Endothelial cell of umbilical vein (primary cell): ENCODE data around the gene TNS2. TPM values are rescaled to one million over a fixed set of nuclear protein-coding genes. Genes with fewer than 3 reads are reported as not detected.

Experiments used
- BruUV-seq: library from RNA; stranded (reverse); fragments of 400-500 nt; replicated peaks from 2 replicates; lab custom pipeline; 2021; lab: Mats Ljungman, UMichigan
- CTCF ChIA-PET: fragments of 300-600, 350-600 bp; sonication (Branson Sonifier 250); formaldehyde crosslinking; loops from one replicate; lab custom pipeline; 2021; ENCODE audit warnings: antibody characterized with exemption, inconsistent platforms; lab: Charles Lee
- POLR2A ChIA-PET: fragments of 300-600, 350-600 bp; sonication (Branson Sonifier 250); formaldehyde crosslinking; loops from one replicate; lab custom pipeline; 2021; ENCODE audit warnings: antibody characterized with exemption, inconsistent platforms; lab: Charles Lee
- DNase-seq: peaks from one replicate; pipeline ENCODE4 v3.0.0-alpha.2; 2011; ENCODE audit warnings: low read depth, low spot score
- FAIRE-seq: peaks from 2 replicates; lab custom pipeline; 2011; peaks lifted over from hg19 to GRCh38; lab: Jason Lieb, UNC
- H2AFZ ChIP-seq: 2 replicates; pipeline ENCODE4 v1.6.0; 2012; ENCODE audit warnings: low read depth, low read length, control low read depth, inconsistent platforms
- H3K27ac ChIP-seq: 2 replicates; pipeline ENCODE4 v1.5.1; 2011; ENCODE audit warnings: low read depth, mild to moderate bottlenecking, control low read depth, low read length, moderate library complexity; ENCODE audit not compliant: insufficient read depth
- H3K27me3 ChIP-seq, 2 experiments: 2 replicates each; pipeline versions ENCODE4 v1.6.0 to v1.6.1; 2011; ENCODE audit warnings: low read length in 2 of 2, mixed read lengths in 1 of 2; ENCODE audit not compliant: control insufficient read depth in 2 of 2, insufficient read depth in 2 of 2
- H3K36me3 ChIP-seq, 2 experiments: 2 replicates in 1 of 2; 3 replicates in 1 of 2; pipeline ENCODE4 v1.5.1; 2011; ENCODE audit warnings: low read length in 2 of 2, mild to moderate bottlenecking in 1 of 2, moderate library complexity in 1 of 2; ENCODE audit not compliant: control insufficient read depth in 2 of 2, insufficient read depth in 2 of 2; ENCODE audit errors: extremely low read depth in 1 of 2
- H3K4me1 ChIP-seq: 3 replicates; pipeline ENCODE4 v1.5.1; 2011; ENCODE audit warnings: mild to moderate bottlenecking, low read length; ENCODE audit not compliant: control insufficient read depth, insufficient read depth; ENCODE audit errors: extremely low read depth
- H3K4me2 ChIP-seq: 2 replicates; pipeline ENCODE4 v1.6.1; 2011; ENCODE audit warnings: low read length, control low read depth, mixed read lengths; ENCODE audit not compliant: insufficient read depth
- H3K4me3 ChIP-seq, 3 experiments: fragments of 200-600 bp in 1 of 3; sonication (generic), shearing (Covaris generic) in 1 of 3; replicated peaks in 1 of 3; 2 replicates each; pipeline ENCODE4 v1.5.1; 2011 to 2016; ENCODE audit warnings: control low read depth in 3 of 3, low read length in 3 of 3, mild to moderate bottlenecking in 2 of 3, inconsistent platforms in 1 of 3, low read depth in 1 of 3, moderate library complexity in 1 of 3; ENCODE audit not compliant: insufficient read depth in 1 of 3
- H3K79me2 ChIP-seq: 2 replicates; pipeline ENCODE4 v1.6.0; 2012; ENCODE audit warnings: low read length, inconsistent platforms; ENCODE audit not compliant: control insufficient read depth, insufficient read depth
- H3K9ac ChIP-seq: replicated peaks from 2 replicates; pipeline ENCODE3; 2011; ENCODE audit warnings: low read length, control low read depth; ENCODE audit not compliant: insufficient read depth; ENCODE audit errors: extremely low read depth
- H3K9me1 ChIP-seq: replicated peaks from 3 replicates; pipeline ENCODE4 v1.6.0; 2011; ENCODE audit warnings: mild to moderate bottlenecking, low read length; ENCODE audit not compliant: control insufficient read depth, insufficient read depth; ENCODE audit errors: extremely low read depth
- H3K9me3 ChIP-seq: replicated peaks from 2 replicates; pipeline ENCODE4 v1.5.1; 2012; ENCODE audit warnings: low read length, inconsistent platforms; ENCODE audit not compliant: control insufficient read depth, insufficient read depth
- H4K20me1 ChIP-seq: replicated peaks from 2 replicates; pipeline ENCODE3; 2011; ENCODE audit warnings: mild to moderate bottlenecking, low read length; ENCODE audit not compliant: control insufficient read depth, insufficient read depth; ENCODE audit errors: extremely low read depth
- CTCF ChIP-seq, 2 donors: IDR thresholded peaks; 1 replicate in 1 of 2; 2 replicates in 1 of 2; pipeline ENCODE4 v1.5.1; 2011; ENCODE audit warnings: low read length in 2 of 2, mild to moderate bottlenecking in 2 of 2, moderate library complexity in 2 of 2, control low read depth in 1 of 2, inconsistent platforms in 1 of 2, low read depth in 1 of 2; ENCODE audit not compliant: insufficient read depth in 1 of 2; ENCODE audit errors: extremely low read depth in 1 of 2
- EZH2 ChIP-seq: IDR thresholded peaks from 2 replicates; pipeline ENCODE4 v1.6.1; 2012; ENCODE audit warnings: borderline replicate concordance, low read depth, mild to moderate bottlenecking, moderate library complexity, low read length, inconsistent platforms; ENCODE audit not compliant: severe bottlenecking
- FOS ChIP-seq: IDR thresholded peaks from 2 replicates; pipeline ENCODE4 v1.6.1; 2011; ENCODE audit warnings: mild to moderate bottlenecking, low read length, moderate library complexity, borderline replicate concordance; ENCODE audit not compliant: insufficient read depth
- GATA2 ChIP-seq: IDR thresholded peaks from 2 replicates; pipeline ENCODE4 v1.7.0; 2011; ENCODE audit warnings: low read depth, mild to moderate bottlenecking, moderate library complexity, mixed read lengths, low read length; ENCODE audit not compliant: insufficient read length, insufficient read depth
- JUN ChIP-seq: IDR thresholded peaks from 2 replicates; pipeline ENCODE4 v1.6.1; 2011; ENCODE audit warnings: borderline replicate concordance, low read depth; ENCODE audit not compliant: insufficient read length, insufficient read depth
- MYC ChIP-seq: IDR thresholded peaks from one replicate; pipeline ENCODE4 v1.6.1; 2011; ENCODE audit warnings: mild to moderate bottlenecking, low read depth, low read length
- POLR2A ChIP-seq: IDR thresholded peaks from 2 replicates; pipeline ENCODE4 v1.6.1; 2012; ENCODE audit warnings: low read depth, mild to moderate bottlenecking, control low read depth, low read length
- POLR2AphosphoS5 ChIP-seq: IDR thresholded peaks from 2 replicates; pipeline ENCODE4 v1.6.1; 2012; ENCODE audit warnings: low read depth, mild to moderate bottlenecking, control low read depth, low read length, moderate library complexity; ENCODE audit not compliant: insufficient read depth
- dilution Hi-C: fragments of 300-500 bp; cut with MboI; formaldehyde crosslinking; loops from one replicate; pipeline ENCODE4 v1.15.0; 2019; ENCODE audit warnings: low sequenced_read_pairs; ENCODE audit not compliant: extremely low pct_ligation_motif_present
- intact Hi-C: fragments of 100-400 bp; cut with micrococcal nuclease; formaldehyde crosslinking; loops from one replicate; pipeline ENCODE4 v1.10.0; 2022
- polyA plus RNA-seq, 4 experiments: library from polyadenylated mRNA; depleted of rRNA in 3 of 4; stranded (reverse) in 3 of 4; unstranded in 1 of 4; fragments of >200 nt; gene quantifications; 2 replicates each; pipeline versions ENCODE4 v1.2.1 to v1.2.3, GENCODE V29; 2011 to 2012; ENCODE audit warnings: missing spikeins in 1 of 4
- total RNA-seq: library from RNA; stranded (reverse); gene quantifications from 2 replicates; pipeline ENCODE4 v1.2.3, GENCODE V29; 2021
- TF ChIP-seq, protein P1 (sequence below): IDR thresholded peaks from 2 replicates; pipeline ENCODE4 v1.6.1; 2011; ENCODE audit not compliant: insufficient read depth, insufficient read length

Gene TNS2
- total and polyA plus RNA-seq, 2 donors (not counting 3 experiments of a cell fraction or from before 2014, with no cell fraction given), result 84.5 to 106 TPM

DNA sequence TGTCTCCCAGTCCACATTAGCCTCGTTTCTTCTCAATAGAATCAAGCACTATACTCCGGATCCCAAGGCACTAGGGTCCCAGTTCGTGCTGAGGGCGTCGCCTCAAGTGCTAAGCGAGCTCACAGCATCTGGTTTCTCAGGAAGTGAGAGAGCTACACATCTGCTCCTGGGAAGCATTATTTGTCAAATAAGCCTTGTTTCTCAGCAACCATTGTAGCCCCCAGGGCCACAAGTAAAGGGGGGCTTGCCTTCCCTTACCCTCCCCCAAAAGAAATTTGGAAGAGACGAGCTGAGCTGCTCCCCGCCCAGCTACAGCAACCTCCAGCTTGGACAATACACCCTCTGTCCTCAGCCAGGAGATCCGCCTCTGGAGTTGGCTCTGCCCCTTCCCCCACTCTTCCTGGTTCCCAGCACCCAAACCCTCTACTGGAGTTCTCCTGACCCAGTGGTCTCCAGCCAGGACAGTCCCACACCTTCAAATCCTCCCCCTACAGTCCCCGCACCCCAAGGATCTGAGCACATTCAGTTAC lies 5.7 kb upstream of the TNS2 start:
- Histone ChIP-seq H3K9me1 (no peaks in the 10 kb centered on the region), H3K4me2 (no peak overlapping the region), H3K4me1 (peaks cover 40% of the 10 kb centered on the region), H3K79me2 (no peaks in the 10 kb centered on the region), H3K4me3 (no peak overlapping the region), H4K20me1 (no peaks in the 10 kb centered on the region), H3K9ac (no peak overlapping the region), H3K9me3 (no peaks in the 10 kb centered on the region), H3K36me3 (peaks cover 2 to 8% of the 10 kb centered on the region in 2 experiments), H3K27ac (no peak overlapping the region), H3K27me3 (no peaks in the 10 kb centered on the region), H2AFZ (no peak overlapping the region)
- dilution Hi-C loops (no loop called here), intact Hi-C loops (no loop called here)
- FAIRE-seq (no peak), DNase-seq (no peak)
- POLR2A ChIA-PET, result no interaction called here
- CTCF ChIA-PET, result interaction anchor here (1.1 to 1.9 kb wide), 4 partner anchors 9 to 154 kb away, joined by 3 to 8 read pairs (median 4); no protein-coding TSS in a partner anchor
- TF ChIP-seq GATA2, result no peak
- TF ChIP-seq, protein P1, sequence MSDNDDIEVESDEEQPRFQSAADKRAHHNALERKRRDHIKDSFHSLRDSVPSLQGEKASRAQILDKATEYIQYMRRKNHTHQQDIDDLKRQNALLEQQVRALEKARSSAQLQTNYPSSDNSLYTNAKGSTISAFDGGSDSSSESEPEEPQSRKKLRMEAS, result no peak
- TF ChIP-seq EZH2, result no peak
- no peak for TF ChIP-seq FOS
- no peak for TF ChIP-seq POLR2A
- no TSS peak for BruUV-seq

DNA sequence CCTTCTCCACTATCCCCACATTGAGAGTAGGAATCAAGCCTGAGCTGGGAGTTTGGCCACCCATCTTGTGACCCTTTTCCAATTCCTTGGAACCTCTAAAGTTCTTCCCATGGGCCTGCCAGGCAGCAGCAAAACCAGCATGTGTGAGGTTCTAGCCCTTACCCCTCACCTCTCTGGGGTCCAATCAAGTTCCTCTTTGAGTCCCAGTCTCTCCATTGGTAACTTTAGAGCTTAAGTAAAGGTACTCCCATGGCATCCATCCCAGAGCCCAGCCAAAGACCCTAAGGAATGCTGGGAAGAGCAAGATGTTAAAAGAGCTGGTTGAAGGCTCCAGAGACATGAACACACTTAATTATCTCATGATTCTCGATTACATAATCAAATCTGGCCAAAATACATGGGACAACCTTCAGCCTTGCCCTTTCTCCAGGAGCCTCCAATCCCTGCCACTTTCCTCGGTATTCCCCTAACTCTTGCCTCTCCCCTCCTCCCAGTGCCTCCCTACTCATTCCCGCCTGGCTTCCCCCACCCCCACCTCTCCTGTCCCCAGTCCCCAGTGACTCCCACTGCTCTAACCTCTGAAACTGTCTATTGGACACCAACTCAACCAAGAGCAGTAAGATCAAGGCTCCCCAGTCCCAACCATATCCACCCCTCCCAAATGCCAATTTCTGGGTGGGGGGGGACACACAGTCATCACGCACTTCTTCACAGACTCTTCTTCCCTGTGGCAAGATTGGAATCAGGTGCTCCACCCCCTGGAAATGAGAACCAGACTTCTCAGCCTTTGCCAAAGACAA lies 4.8 kb upstream of the TNS2 start:
- POLR2A ChIA-PET, result no interaction called here
- TF ChIP-seq, protein P1, result no peak
- TF ChIP-seq EZH2, result no peak
- no peak for TF ChIP-seq POLR2A
- TF ChIP-seq POLR2AphosphoS5, result no peak
- no peak for TF ChIP-seq FOS
- no peak for TF ChIP-seq JUN
- TF ChIP-seq CTCF (IDR thresholded peaks at IDR 0.05; ENCODE audit: extremely low read depth in 1 of 2, insufficient read depth in 1 of 2, low read depth in 1 of 2, low read length in 2 of 2), result no peak
- no peak for TF ChIP-seq MYC
- no peak for TF ChIP-seq GATA2
- H3K27me3 ChIP-seq, result no peaks in the 10 kb centered on the region
- no peak overlapping the region for H2AFZ ChIP-seq
- FAIRE-seq (no peak), DNase-seq (no peak)
- no peaks in the 10 kb centered on the region for H4K20me1 ChIP-seq
- H3K9me1 ChIP-seq, result no peaks in the 10 kb centered on the region
- no peak overlapping the region for H3K4me3 ChIP-seq
- CTCF ChIA-PET, result interaction anchor here (1.4 to 4.5 kb wide), 3 partner anchors 8 to 20 kb away, joined by 5 to 45 read pairs (median 8); no protein-coding TSS in a partner anchor
- H3K4me2 ChIP-seq, result no peak overlapping the region
- H3K27ac ChIP-seq, result no peak overlapping the region
- H3K36me3 ChIP-seq, result no peaks in the 10 kb centered on the region
- H3K9ac ChIP-seq, result no peak overlapping the region
- intact Hi-C loops, result no loop called here
- no peaks in the 10 kb centered on the region for H3K9me3 ChIP-seq
- dilution Hi-C loops, result no loop called here
- H3K79me2 ChIP-seq, result no peaks in the 10 kb centered on the region
- peaks cover 38% of the 10 kb centered on the region for H3K4me1 ChIP-seq
- BruUV-seq, result no TSS peak
